ENCODE results near the gene MESP1. TPM values are rescaled to one million over a fixed set of nuclear protein-coding genes. Genes with fewer than 3 reads are reported as not detected.

The MESP1 gene
- polyA plus RNA-seq, 4 donors: 0.69 to 1.1 (median 0.97) TPM; not detected in 1

DNA sequence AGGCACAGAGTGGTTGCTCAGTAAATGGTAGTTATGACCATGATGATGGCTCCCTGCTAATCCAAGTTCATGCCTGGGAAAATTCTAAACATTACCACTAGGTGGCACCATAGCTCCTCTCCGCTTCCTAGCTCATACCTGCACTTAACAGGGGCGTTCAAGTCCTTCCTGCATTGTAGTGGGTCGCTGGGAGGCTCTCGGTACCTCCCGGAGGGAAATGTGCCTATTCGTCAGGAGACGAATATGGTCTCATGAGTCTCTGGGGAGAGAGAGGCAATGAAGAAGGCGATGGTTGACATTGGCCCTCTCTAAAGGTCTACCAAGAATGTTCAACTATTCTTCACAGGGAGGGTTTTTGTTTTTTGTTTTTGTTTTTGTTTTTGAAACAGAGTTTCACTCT lies 10.9 kb downstream of the MESP1 start:
- no peak for FAIRE-seq
- H3K9me3 ChIP-seq (ENCODE audit: control insufficient read depth in 2 of 2, insufficient read depth in 1 of 2, low read depth in 1 of 2, low read length in 1 of 2): no peaks in the 10 kb centered on the region
- WGBS, 3 donors: 1 to 8% (median 6%) methylated on average over 8 of the region's 8 CpGs
- H3K27ac ChIP-seq (ENCODE audit: low read depth in 1 of 3, low read length in 2 of 3): no peak overlapping the region
- peaks cover 0 to 3% (median 0%) of the 10 kb centered on the region in 3 donors for H3K27me3 ChIP-seq (ENCODE audit: control insufficient read depth in 3 of 3, insufficient read depth in 3 of 3, low read length in 3 of 3)
- H3K4me3 ChIP-seq (ENCODE audit: low read depth in 1 of 3, low read length in 3 of 3): no peak overlapping the region
- DNase-seq: peak; percentile 81 to 88
- no peaks in the 10 kb centered on the region for H3K36me3 ChIP-seq (ENCODE audit: control insufficient read depth in 3 of 3, insufficient read depth in 2 of 3, low read depth in 1 of 3, low read length in 3 of 3)
- no peaks in the 10 kb centered on the region for H3K4me1 ChIP-seq (ENCODE audit: control insufficient read depth in 3 of 3, insufficient read depth in 2 of 3, low read depth in 1 of 3, low read length in 2 of 3)

DNA sequence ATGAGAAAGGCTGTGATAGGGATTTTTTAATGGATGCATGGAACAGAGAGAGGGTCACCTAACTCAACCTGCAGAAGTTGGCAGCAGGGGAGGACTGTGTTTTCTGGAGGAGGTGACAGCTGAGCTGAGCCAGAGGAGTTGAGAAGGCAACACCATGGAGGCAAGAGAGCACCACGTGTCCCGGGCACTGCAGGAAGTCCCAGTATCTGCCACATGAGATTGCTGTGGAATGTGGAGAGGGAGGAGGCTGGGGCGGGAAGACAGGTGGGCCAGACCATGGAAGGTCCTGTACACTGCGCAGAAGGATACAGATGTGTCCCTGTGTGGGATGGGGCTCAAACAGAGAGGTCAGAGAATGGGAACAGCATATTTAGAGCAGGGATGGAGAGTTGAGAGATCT lies 15.3 kb downstream of the MESP1 start:
- H3K9me3 ChIP-seq (ENCODE audit: control insufficient read depth in 2 of 2, insufficient read depth in 1 of 2, low read depth in 1 of 2, low read length in 1 of 2): no peaks in the 10 kb centered on the region
- H3K27me3 ChIP-seq (ENCODE audit: control insufficient read depth in 3 of 3, insufficient read depth in 3 of 3, low read length in 3 of 3): peaks cover 0 to 6% (median 2%) of the 10 kb centered on the region in 3 donors
- 52 to 63% (median 56%) methylated on average over 4 of the region's 4 CpGs for WGBS, 3 donors
- no peak overlapping the region for H3K27ac ChIP-seq (ENCODE audit: low read depth in 1 of 3, low read length in 2 of 3)
- H3K36me3 ChIP-seq (ENCODE audit: control insufficient read depth in 3 of 3, insufficient read depth in 2 of 3, low read depth in 1 of 3, low read length in 3 of 3): no peaks in the 10 kb centered on the region
- DNase-seq (no peak), FAIRE-seq (no peak)
- H3K4me3 ChIP-seq (ENCODE audit: low read depth in 1 of 3, low read length in 3 of 3): no peak overlapping the region
- no peaks in the 10 kb centered on the region for H3K4me1 ChIP-seq (ENCODE audit: control insufficient read depth in 3 of 3, insufficient read depth in 2 of 3, low read depth in 1 of 3, low read length in 2 of 3)

DNA sequence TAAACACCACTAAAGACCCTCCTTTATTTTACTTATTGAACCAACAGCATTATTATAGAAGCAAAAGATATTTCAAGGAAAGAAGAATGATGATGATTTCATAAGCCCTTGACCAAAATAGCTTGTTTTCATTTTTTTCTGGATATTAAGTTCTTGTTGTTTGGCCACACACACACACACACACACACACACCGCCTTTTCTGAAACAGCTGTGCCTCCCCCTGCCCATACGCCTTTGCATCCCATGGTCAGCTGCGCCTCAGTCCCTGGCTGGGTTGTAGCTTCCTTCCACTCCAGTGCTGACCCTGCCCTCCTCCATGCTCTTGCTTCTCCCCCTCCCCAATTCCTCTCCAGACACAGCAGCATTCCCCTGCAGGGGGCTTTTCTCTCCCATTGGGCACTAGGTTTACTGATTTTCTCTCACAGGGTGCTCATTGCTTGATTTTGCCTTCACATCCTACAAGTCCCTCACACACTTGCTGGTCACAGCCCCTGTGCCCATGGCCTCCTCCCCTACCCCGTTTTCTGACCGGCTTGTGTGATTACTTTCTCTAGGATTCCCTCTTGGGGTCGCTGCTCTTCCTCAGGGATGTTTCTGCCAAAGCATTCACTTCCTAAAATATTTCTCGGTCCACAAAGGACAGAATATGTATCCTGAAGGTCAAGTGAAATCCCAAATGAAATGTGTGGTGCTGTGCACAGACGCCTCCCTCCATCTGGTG lies 18.4 kb downstream of the MESP1 start:
- Histone ChIP-seq H3K4me1 (ENCODE audit: control insufficient read depth in 3 of 3, insufficient read depth in 2 of 3, low read depth in 1 of 3, low read length in 2 of 3) (peaks cover 0 to 3% (median 0%) of the 10 kb centered on the region in 3 donors), H3K36me3 (ENCODE audit: control insufficient read depth in 3 of 3, insufficient read depth in 2 of 3, low read depth in 1 of 3, low read length in 3 of 3) (no peaks in the 10 kb centered on the region), H3K27ac (ENCODE audit: low read depth in 1 of 3, low read length in 2 of 3) (no peak overlapping the region), H3K27me3 (ENCODE audit: control insufficient read depth in 3 of 3, insufficient read depth in 3 of 3, low read length in 3 of 3) (peaks cover 0 to 6% (median 2%) of the 10 kb centered on the region in 3 donors), H3K4me3 (ENCODE audit: low read depth in 1 of 3, low read length in 3 of 3) (no peak overlapping the region), H3K9me3 (ENCODE audit: control insufficient read depth in 2 of 2, insufficient read depth in 1 of 2, low read depth in 1 of 2, low read length in 1 of 2) (no peaks in the 10 kb centered on the region)
- DNase-seq (no peak), FAIRE-seq (no peak)
- 56 to 78% (median 73%) methylated on average over 8 of the region's 8 CpGs for WGBS, 3 donors

DNA sequence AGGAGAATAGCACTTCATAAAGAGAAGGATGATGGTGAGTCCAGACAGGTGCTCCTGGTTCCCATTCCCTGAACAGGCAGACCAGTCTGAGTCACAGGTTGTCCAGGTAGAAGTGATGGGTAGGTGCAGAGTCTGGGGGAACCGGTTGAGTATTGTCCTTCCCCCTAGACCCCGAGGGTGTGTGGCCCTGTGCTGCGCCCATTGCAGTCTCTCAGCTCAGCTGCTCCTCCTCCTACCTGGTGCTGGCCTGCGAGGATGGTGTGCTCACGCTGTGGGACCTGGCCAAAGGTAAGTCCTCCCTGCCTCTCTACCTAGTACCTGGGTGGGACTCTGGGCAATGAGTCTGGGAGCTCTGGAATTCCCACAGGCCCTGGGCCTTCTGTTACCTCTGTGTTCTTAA lies 19.8 kb downstream of the MESP1 start:
- DNase-seq: peak in 1 of 2 donors; percentile 15
- H3K4me3 ChIP-seq (ENCODE audit: low read depth in 1 of 3, low read length in 3 of 3): no peak overlapping the region
- no peaks in the 10 kb centered on the region for H3K9me3 ChIP-seq (ENCODE audit: control insufficient read depth in 2 of 2, insufficient read depth in 1 of 2, low read depth in 1 of 2, low read length in 1 of 2)
- WGBS, 3 donors: 76 to 93% (median 88%) methylated on average over 5 of the region's 5 CpGs
- no peak overlapping the region for H3K27ac ChIP-seq (ENCODE audit: low read depth in 1 of 3, low read length in 2 of 3)
- no peaks in the 10 kb centered on the region for H3K36me3 ChIP-seq (ENCODE audit: control insufficient read depth in 3 of 3, insufficient read depth in 2 of 3, low read depth in 1 of 3, low read length in 3 of 3)
- no peak for FAIRE-seq
- H3K4me1 ChIP-seq (ENCODE audit: control insufficient read depth in 3 of 3, insufficient read depth in 2 of 3, low read depth in 1 of 3, low read length in 2 of 3): peaks cover 0 to 3% (median 0%) of the 10 kb centered on the region in 3 donors
- H3K27me3 ChIP-seq (ENCODE audit: control insufficient read depth in 3 of 3, insufficient read depth in 3 of 3, low read length in 3 of 3): peaks cover 0 to 6% (median 2%) of the 10 kb centered on the region in 3 donors

DNA sequence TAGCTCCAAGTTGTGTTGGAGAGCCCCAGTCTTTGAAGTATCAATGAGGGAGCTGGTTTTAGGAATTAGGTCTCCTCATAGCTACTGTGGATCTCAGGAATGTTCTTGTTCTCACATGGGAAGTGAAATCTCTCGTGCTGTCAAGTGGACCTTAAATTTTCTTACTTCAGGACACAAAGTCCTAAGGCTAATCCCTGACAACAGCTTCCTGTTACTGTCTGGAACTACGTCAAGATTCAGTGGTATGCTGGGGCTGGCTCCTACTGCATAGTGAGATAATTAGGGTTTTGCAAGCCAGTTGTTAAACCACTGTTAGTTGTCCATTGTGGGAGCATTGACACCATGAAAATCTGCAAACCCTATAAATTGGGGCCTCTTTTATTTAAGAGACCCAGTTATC lies 22.8 kb downstream of the MESP1 start:
- no peaks in the 10 kb centered on the region for H3K36me3 ChIP-seq (ENCODE audit: control insufficient read depth in 3 of 3, insufficient read depth in 2 of 3, low read depth in 1 of 3, low read length in 3 of 3)
- H3K9me3 ChIP-seq (ENCODE audit: control insufficient read depth in 2 of 2, insufficient read depth in 1 of 2, low read depth in 1 of 2, low read length in 1 of 2): no peaks in the 10 kb centered on the region
- H3K4me1 ChIP-seq (ENCODE audit: control insufficient read depth in 3 of 3, insufficient read depth in 2 of 3, low read depth in 1 of 3, low read length in 2 of 3): peaks cover 0 to 3% (median 0%) of the 10 kb centered on the region in 3 donors
- FAIRE-seq (no peak), DNase-seq (peak; percentile 27 to 64)
- WGBS, 3 donors: 14 to 23% (median 21%) methylated on average over 2 of the region's 2 CpGs
- peak overlapping the region in 1 of 3 donors; percentile 37 for H3K27ac ChIP-seq (ENCODE audit: low read depth in 1 of 3, low read length in 2 of 3)
- peaks cover 0 to 6% (median 0%) of the 10 kb centered on the region in 3 donors for H3K27me3 ChIP-seq (ENCODE audit: control insufficient read depth in 3 of 3, insufficient read depth in 3 of 3, low read length in 3 of 3)
- H3K4me3 ChIP-seq (ENCODE audit: low read depth in 1 of 3, low read length in 3 of 3): no peak overlapping the region

DNA sequence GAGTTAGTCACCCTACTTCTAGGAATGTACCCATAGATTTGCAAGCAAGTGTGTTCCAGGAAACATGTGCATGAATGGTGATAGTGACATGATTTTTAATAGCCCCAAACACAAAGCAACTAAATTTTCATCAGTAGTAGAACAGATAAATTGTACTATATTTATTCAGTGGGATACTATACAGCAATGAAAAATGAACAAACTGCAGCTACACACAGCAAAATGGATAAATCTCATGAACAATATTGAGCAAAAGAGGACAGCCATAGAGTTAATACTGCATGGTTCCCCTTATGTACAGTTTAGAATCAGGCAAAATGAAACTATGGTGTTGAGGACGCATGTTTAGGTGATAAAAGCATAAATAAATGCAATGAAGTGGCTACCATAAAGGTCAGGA lies 26.0 kb downstream of the MESP1 start:
- 78 to 97% (median 83%) methylated on average over 1 of the region's 1 CpG for WGBS, 3 donors
- FAIRE-seq (no peak), DNase-seq (no peak)
- no peaks in the 10 kb centered on the region for H3K36me3 ChIP-seq (ENCODE audit: control insufficient read depth in 3 of 3, insufficient read depth in 2 of 3, low read depth in 1 of 3, low read length in 3 of 3)
- H3K9me3 ChIP-seq (ENCODE audit: control insufficient read depth in 2 of 2, insufficient read depth in 1 of 2, low read depth in 1 of 2, low read length in 1 of 2): peaks cover 0 to 5% of the 10 kb centered on the region in 2 donors
- no peak overlapping the region for H3K4me3 ChIP-seq (ENCODE audit: low read depth in 1 of 3, low read length in 3 of 3)
- H3K27ac ChIP-seq (ENCODE audit: low read depth in 1 of 3, low read length in 2 of 3): no peak overlapping the region
- H3K27me3 ChIP-seq (ENCODE audit: control insufficient read depth in 3 of 3, insufficient read depth in 3 of 3, low read length in 3 of 3): peaks cover 0 to 5% (median 2%) of the 10 kb centered on the region in 3 donors
- H3K4me1 ChIP-seq (ENCODE audit: control insufficient read depth in 3 of 3, insufficient read depth in 2 of 3, low read depth in 1 of 3, low read length in 2 of 3): peaks cover 0 to 3% (median 0%) of the 10 kb centered on the region in 3 donors

DNA sequence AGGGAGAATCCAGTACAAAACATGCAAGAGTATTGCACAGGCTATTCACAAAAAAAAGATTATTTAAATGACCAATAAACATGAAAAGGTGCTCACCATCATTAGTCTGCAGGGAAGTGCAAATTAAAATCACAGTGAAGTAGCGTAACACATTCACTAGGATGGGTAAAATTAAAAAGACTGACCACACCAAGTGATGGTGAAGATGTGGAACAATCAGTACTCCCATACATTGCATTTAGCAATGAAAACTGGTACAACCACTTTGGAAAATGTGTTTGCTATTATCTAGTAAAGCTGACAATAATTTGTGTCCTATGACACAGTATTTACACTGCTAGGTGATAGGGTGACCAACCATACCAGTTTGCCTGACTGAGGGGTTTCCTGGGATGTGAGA lies 26.4 kb downstream of the MESP1 start:
- FAIRE-seq (no peak), DNase-seq (no peak)
- Histone ChIP-seq H3K4me3 (ENCODE audit: low read depth in 1 of 3, low read length in 3 of 3) (no peak overlapping the region), H3K27me3 (ENCODE audit: control insufficient read depth in 3 of 3, insufficient read depth in 3 of 3, low read length in 3 of 3) (peaks cover 0 to 5% (median 2%) of the 10 kb centered on the region in 3 donors), H3K36me3 (ENCODE audit: control insufficient read depth in 3 of 3, insufficient read depth in 2 of 3, low read depth in 1 of 3, low read length in 3 of 3) (no peaks in the 10 kb centered on the region), H3K27ac (ENCODE audit: low read depth in 1 of 3, low read length in 2 of 3) (no peak overlapping the region), H3K9me3 (ENCODE audit: control insufficient read depth in 2 of 2, insufficient read depth in 1 of 2, low read depth in 1 of 2, low read length in 1 of 2) (peaks cover 0 to 5% of the 10 kb centered on the region in 2 donors), H3K4me1 (ENCODE audit: control insufficient read depth in 3 of 3, insufficient read depth in 2 of 3, low read depth in 1 of 3, low read length in 2 of 3) (peaks cover 0 to 3% (median 0%) of the 10 kb centered on the region in 3 donors)
- WGBS, 3 donors: 91 to 100% (median 93%) methylated on average over 1 of the region's 1 CpG

DNA sequence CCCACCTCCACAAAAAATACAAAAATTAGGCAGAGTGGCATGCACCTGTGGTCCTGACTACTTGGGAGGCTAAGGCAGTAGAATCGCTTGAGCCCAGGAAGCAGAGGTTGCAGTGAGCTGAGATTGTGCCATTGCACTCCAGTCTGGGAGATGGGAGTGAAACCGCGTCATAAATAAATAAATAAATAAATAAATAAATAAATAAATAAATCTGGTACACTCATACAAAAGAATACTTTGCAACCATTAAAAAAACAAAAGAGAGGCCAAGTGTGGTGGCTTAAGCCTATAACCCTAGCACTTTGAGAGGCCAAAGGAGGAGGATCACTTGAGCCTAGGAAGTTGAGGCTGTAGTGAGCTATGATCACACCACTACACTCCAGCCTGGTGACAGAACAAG lies 28.0 kb downstream of the MESP1 start:
- Histone ChIP-seq H3K27me3 (ENCODE audit: control insufficient read depth in 3 of 3, insufficient read depth in 3 of 3, low read length in 3 of 3) (peaks cover 0 to 5% (median 2%) of the 10 kb centered on the region in 3 donors), H3K9me3 (ENCODE audit: control insufficient read depth in 2 of 2, insufficient read depth in 1 of 2, low read depth in 1 of 2, low read length in 1 of 2) (peaks cover 0 to 5% of the 10 kb centered on the region in 2 donors), H3K27ac (ENCODE audit: low read depth in 1 of 3, low read length in 2 of 3) (no peak overlapping the region), H3K36me3 (ENCODE audit: control insufficient read depth in 3 of 3, insufficient read depth in 2 of 3, low read depth in 1 of 3, low read length in 3 of 3) (no peaks in the 10 kb centered on the region), H3K4me3 (ENCODE audit: low read depth in 1 of 3, low read length in 3 of 3) (no peak overlapping the region), H3K4me1 (ENCODE audit: control insufficient read depth in 3 of 3, insufficient read depth in 2 of 3, low read depth in 1 of 3, low read length in 2 of 3) (no peaks in the 10 kb centered on the region)
- 59 to 84% (median 64%) methylated on average over 3 of the region's 3 CpGs for WGBS, 3 donors
- FAIRE-seq: no peak
- DNase-seq: no peak

All from small intestine (tissue), 7 donors.